Parathyroid adenoma (tissue), 2 donors: ENCODE data around the gene DAZAP1.

Experiments
- H2AFZ ChIP-seq: fragments of 300-600 bp; sonication (generic); one replicate; pipeline ENCODE4 v1.7.0; 2017; ENCODE audit warnings: antibody characterized with exemption, mild to moderate bottlenecking
- H3K27ac ChIP-seq: fragments of 300-600 bp; sonication (generic); one replicate; pipeline ENCODE4 v1.7.0; 2017
- H3K27me3 ChIP-seq: fragments of 300-600 bp; sonication (generic); one replicate; pipeline ENCODE4 v1.7.0; 2017; ENCODE audit warnings: low read length; ENCODE audit not compliant: control insufficient read depth, insufficient read depth
- H3K36me3 ChIP-seq: fragments of 300-600 bp; sonication (generic); one replicate; pipeline ENCODE4 v1.7.0; 2017; ENCODE audit warnings: low read length; ENCODE audit not compliant: control insufficient read depth, insufficient read depth
- H3K4me1 ChIP-seq: fragments of 300-600 bp; sonication (generic); one replicate; pipeline ENCODE4 v1.7.0; 2017; ENCODE audit warnings: control low read depth
- H3K4me2 ChIP-seq: fragments of 300-600 bp; sonication (generic); one replicate; pipeline ENCODE4 v1.7.0; 2017; ENCODE audit warnings: low read length
- H3K4me3 ChIP-seq: fragments of 300-600 bp; sonication (generic); one replicate; pipeline ENCODE4 v1.7.0; 2017; ENCODE audit warnings: low read depth, low read length
- H3K79me2 ChIP-seq: fragments of 300-600 bp; sonication (generic); one replicate; pipeline ENCODE4 v1.7.0; 2017; ENCODE audit warnings: control low read depth
- H3K9ac ChIP-seq: fragments of 300-600 bp; sonication (generic); one replicate; pipeline ENCODE4 v1.7.0; 2017; ENCODE audit warnings: mild to moderate bottlenecking
- H3K9me3 ChIP-seq: fragments of 300-600 bp; sonication (generic); one replicate; pipeline ENCODE4 v1.7.0; 2017; ENCODE audit warnings: low read length; ENCODE audit not compliant: control insufficient read depth
- CTCF ChIP-seq: fragments of 300-600 bp; sonication (generic); IDR thresholded peaks from one replicate; pipeline ENCODE4 v1.7.0; 2017; ENCODE audit warnings: antibody characterized with exemption, mild to moderate bottlenecking
- donor health status: primary hyperparathyroidism.

The DAZAP1 gene

GRCh38 chr19:1447944-1448343, 40.6 kb downstream of the DAZAP1 start:
- Histone ChIP-seq H2AFZ (no peak overlapping the region), H3K79me2 (no peaks in the 10 kb centered on the region), H3K4me3 (no peak overlapping the region), H3K9me3 (no peaks in the 10 kb centered on the region), H3K4me1 (peaks cover 6% of the 10 kb centered on the region), H3K9ac (no peak overlapping the region), H3K36me3 (no peaks in the 10 kb centered on the region), H3K27ac (no peak overlapping the region), H3K4me2 (no peak overlapping the region), H3K27me3 (peaks cover 19% of the 10 kb centered on the region)
- no peak for TF ChIP-seq CTCF

DNA sequence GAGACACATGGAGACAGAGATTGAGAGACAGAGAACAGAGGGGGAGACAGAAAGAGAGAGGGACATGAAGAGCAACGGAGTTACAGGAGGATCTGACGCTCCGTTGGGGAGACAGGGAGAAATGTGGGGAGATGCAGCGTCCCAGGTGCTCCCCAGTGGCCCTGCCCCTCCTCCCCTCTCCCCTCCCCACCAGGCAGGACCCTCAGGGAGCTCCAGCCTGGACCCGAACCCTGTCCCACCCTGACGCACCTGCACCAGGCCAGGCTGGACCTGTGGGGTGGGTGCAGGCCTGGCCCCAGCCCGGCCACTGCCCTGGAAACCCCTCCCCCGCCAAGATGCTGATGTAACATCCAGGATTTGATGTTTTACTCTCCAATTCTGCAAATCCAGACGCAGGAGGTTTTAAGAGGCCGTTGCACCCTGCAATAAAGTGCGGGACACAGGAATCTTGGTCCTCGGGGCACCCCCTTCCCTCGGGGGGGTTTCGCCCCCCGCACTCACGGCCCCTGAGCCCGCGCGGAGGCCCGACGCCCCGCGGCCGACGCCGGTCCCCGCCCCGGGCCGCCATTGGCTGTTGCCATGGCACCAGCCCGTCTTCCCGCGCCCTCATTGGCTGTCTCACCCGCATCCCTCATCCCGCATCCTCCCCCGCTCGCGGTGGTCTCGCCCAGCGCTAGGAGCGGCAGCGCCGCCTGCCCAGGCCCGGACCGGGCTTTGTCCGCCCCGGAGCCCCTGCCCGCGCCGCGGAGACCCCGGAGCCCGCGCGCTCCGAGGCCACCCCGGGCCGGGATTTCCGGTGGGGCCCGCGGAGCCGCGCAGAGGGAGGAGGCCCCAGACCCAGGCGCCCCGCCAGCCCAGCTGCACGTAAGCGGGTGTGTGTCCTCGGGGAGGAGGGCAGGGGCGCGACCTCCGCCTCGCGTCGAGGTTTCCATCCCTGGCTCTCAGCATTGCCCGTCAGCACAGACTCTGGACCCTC, 42.4 kb downstream of the DAZAP1 start, which contains the start of gene APC2:
Gene APC2, plus strand, starts transcription at position 655 of the 976 bp plus-strand sequence. CDS start 2,881 bp downstream, outside the sequence.
- no peak within 1 kb of the TSS for H3K4me3 ChIP-seq
- no peak within 1 kb of the TSS for H3K9ac ChIP-seq
- TF ChIP-seq CTCF: no peak
- H3K4me1 ChIP-seq: peaks cover 6% of the 10 kb centered on the region
- no peaks in the 10 kb centered on the region for H3K9me3 ChIP-seq
- no peaks in the 10 kb centered on the region for H3K79me2 ChIP-seq
- H3K27me3 ChIP-seq: peaks cover 19% of the 10 kb centered on the region
- no peak within 1 kb of the TSS for H3K27ac ChIP-seq
- H3K36me3 ChIP-seq: no peaks in the 10 kb centered on the region
- no peak within 1 kb of the TSS for H2AFZ ChIP-seq
- no peak within 1 kb of the TSS for H3K4me2 ChIP-seq

DNA sequence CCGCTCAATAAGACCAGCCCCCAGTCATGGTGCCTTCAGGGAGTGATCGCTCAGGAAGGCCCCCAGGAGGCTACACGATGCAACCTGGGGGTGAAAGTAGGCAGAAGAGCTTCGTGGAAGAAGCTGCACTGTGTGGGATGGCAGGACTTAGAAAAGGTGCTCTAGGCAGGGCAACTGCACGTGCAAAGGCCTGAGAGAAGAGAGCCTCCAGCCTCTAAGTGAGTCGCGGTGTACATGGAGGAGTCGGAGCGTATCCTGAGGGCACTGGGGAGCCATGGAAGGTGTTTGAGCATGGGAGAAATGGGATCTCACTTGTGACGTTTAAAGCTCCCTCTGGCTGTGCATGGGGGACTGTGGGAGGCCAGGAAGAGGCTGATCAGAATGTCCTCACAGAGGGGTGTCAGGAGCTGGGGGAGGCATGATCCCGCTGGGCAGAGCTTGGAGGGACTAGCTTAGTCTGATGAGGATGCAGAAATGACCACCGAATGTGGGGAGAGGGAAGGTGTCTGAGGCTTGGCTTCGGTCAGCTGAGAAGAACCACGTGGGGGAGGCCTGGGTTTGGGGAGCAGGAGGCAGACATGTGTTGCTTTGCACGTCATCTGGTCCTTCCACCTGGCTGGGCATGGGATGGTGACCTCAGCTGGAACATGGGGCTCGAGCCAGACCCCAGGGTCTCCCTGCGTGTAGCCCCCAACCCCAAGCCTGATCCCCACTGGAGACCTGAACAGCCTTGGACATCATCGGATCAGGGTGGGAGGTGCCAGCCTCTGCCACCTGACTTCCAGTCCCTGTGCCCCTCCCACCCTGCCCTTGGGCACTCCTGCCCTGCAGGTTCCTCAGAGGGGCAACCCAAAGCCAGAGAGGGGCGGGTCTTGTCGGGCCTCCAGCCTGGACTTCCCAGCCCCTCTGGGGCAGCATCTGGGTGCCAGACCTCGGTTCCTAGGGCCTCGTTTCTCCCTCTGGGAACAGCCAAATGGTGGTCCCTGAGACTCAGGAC, 43.6 kb downstream of the DAZAP1 start:
- H3K9me3 ChIP-seq: no peaks in the 10 kb centered on the region
- H3K27ac ChIP-seq: no peak overlapping the region
- no peak overlapping the region for H3K4me3 ChIP-seq
- TF ChIP-seq CTCF: no peak
- H3K4me1 ChIP-seq: no peaks in the 10 kb centered on the region
- H3K4me2 ChIP-seq: no peak overlapping the region
- H3K9ac ChIP-seq: no peak overlapping the region
- no peak overlapping the region for H2AFZ ChIP-seq
- H3K27me3 ChIP-seq: peaks cover 19% of the 10 kb centered on the region
- H3K36me3 ChIP-seq: no peaks in the 10 kb centered on the region
- H3K79me2 ChIP-seq: no peaks in the 10 kb centered on the region

DNA sequence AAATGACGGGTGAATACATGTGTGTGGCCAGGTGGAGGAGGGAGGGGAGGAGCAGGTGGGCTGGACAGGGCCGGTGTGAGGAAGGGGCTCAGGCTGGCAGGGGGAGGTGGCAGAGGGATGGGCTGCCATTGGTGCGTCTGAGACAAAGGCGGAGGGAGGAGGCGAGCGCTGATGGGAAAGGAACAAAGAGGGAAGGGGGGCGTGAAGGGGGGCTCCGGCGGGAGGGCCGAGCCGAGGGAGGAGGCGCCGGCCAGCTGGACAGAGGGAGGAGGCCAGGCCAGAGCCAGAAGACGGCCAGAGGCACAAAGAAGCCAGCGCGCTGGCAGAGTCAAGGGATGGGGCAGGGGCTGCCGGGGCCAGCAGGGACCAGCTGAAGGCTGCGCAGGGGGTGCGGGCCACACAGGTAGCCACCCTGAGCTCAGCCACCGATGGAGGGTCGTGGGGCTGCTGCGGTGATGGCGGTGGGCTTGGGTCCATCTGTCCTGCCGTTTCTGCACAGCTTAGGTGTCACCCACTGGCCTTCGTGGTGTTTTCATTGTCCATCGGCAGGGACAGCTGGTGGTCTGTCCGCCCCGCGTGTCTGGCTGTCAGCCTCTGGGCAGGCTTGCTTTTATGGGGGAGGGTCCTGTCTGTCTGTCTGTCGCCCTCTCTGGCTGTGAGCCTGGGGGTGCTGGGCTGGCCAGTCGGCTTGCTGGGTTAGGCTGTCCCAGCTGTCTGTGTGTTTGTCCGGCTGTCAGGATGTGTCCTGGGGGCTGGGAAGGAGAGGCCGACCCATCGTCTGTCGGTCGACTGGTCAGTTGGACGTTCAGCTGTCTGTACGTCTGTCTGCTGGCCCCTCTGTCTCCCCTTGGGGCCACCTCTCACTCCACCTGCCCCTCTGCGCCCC, 44.8 kb downstream of the DAZAP1 start:
- Histone ChIP-seq H3K27me3 (peaks cover 17% of the 10 kb centered on the region), H3K9ac (no peak overlapping the region), H3K4me1 (peaks cover 3% of the 10 kb centered on the region), H3K27ac (no peak overlapping the region), H2AFZ (no peak overlapping the region), H3K9me3 (no peaks in the 10 kb centered on the region), H3K79me2 (no peaks in the 10 kb centered on the region), H3K4me2 (no peak overlapping the region), H3K4me3 (no peak overlapping the region), H3K36me3 (no peaks in the 10 kb centered on the region)
- no peak for TF ChIP-seq CTCF
